ELR (cell line): Measurements from ENCODE around the gene GRID1.
"Not testable (repeated sequence)": the region's sequence is repeated elsewhere in the genome, so short reads cannot be mapped to it uniquely, and the experiment has no call there.

Source experiments
- DNase-seq: peaks from one replicate; pipeline ENCODE4 v3.0.0-alpha.2; 2015; ENCODE audit warnings: low read depth

GRID1 gene

DNA sequence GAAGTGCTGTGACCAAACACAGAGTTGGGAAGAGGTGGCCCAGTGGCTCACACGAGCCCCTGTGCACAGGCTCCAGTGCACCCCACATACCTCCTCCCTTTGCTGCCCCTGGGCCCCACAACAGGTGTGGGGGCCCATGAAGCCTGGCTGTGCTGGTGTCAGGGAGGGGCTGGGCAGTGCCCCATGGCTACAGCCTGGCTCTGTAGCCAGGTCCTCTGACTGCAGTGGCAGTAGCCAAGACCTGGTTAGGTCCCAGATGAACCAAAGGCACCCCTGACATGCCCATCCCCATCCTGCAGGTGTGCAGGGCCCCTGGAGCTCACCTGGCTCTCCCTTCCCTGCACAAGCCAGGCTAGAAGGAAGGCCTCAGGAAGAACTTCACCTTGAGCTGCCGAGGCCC is 176.3 kb downstream of the GRID1 start:
- no peak for DNase-seq

GRCh38 chr10:86189891-86190290 is 176.7 kb downstream of the GRID1 start:
- no peak for DNase-seq

DNA sequence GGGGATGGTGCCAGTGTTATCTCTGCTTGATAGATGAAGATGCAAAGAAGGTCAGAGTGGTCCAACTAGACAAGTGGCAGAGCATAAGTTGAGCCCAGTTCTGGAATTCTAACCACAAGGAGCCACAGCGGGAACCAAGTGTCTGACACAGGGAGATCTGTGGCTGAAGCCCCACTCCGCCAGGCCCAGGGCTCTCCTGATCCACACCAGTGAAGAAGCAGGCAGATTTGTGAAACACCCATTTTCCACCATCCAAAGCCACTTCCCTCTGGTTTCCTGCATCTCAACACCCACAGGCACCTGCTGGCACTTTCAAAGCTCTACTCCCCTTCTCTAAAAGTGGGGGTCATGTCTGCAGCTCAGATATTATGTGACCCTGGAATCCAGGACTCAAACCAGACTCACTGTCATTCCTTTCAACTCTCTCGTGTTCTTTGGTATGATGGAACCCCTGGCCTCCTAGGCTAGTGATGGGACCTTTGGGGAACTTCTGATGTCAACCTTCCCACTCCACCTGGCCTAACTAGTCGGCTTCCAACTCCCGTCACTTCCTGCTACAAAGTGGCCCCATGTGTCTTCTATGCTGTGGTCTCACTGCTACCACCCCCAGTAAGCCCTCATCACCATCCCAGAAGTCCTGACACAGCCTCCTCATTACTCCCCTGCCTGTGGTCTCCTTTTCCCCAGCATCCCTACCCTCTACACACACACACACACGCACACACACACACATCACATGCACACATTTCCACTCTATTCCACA is 177.6 kb downstream of the GRID1 start:
- DNase-seq: no peak

- DNase-seq: no peak
These were observed 178.3 kb downstream of the GRID1 start for GRCh38 chr10:86188326-86188725.

DNA sequence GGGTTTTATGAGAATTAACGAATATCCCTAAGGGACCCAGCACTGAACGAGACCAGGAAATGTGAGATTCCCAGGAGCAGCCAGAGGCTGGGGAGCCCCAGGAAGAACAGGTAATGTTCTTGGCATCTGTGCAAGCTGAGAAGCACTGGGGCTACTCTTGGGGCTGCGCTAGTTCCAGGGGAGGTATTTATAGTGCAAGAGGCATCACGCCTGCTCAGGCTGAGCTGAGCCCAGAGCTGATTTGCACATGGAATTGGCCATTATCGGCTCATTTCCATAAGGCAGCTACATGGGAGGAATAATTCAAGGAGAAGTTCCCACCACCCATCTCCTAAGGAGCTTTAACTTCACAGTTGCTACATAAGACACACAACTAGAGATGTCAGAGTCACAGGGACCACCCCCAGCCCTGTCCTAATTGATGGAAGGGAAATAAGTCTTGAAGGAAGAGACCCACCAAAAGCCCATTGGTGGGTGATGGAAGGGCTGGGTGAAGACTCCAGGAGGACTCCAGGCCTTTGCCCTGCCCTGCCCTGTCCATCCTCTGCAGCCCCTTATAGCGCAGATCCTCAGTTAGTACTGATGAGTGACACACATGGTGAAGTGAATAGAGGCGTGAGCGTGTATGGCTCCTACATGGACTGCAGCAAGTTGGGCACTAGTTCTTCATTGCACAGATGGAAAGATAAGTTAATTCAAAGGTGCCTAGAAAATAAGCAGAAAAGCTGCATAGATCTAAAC is 178.9 kb downstream of the GRID1 start:
- no peak for DNase-seq

DNA sequence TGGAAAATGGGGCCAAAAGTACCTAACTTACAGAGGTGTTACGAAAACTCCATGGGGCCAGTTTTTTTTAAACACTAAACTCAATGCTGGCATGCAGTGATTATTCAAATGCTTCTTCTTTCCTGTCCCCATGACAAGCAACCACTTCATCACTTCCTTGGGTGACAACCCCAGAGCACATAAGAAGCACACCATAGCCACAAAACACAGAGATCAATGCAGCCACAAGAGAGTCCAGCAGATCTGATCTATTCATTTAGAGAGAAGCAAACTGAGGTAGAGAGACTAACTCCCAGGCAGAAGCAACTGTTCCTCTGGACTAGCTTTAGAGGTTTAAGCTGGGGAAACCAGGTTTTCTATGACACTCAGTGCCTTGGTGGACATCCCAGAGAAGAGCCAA is 180.0 kb downstream of the GRID1 start:
- no peak for DNase-seq

GRCh38 chr10:86182595-86182994 is 184.0 kb downstream of the GRID1 start:
- DNase-seq: no peak

- DNase-seq: no peak
These were observed 184.4 kb downstream of the GRID1 start for GRCh38 chr10:86182150-86182549.

- no peak for DNase-seq
These were observed 185.7 kb downstream of the GRID1 start for GRCh38 chr10:86180861-86181260.

GRCh38 chr10:86179961-86180360 is 186.6 kb downstream of the GRID1 start:
- no peak for DNase-seq

- no peak for DNase-seq
These were observed 187.5 kb downstream of the GRID1 start for GRCh38 chr10:86179153-86179524.

GRCh38 chr10:86178401-86179152 is 188.0 kb downstream of the GRID1 start:
- peak; percentile 16 for DNase-seq

DNA sequence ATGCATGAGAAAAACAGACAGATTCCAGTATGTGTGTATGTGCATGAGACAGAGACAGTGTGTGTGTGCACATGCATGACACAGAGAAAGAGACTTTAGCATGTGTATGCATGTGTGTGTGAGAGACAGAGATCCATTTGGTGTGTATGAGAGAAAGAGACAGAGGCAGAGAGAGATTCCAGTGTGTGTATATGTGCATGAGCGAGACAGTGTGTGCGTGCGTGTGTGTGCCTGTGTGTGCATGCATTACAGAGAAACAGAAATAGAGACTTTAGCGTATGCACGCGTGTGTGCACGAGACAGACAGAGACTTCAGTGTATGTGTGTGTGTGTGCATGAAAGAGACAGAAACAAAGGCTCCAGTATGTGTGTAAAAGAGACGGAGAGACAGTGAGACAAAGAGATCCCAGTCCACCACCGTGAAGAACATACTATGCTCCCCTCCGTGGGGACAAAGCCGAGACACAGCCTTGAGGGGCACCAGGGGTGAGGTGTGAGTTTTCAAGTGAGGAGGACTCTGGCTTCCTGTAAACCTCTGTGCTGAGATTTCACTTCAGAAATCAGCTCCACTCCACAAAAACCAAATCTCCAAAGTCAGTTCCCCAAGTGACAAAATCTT is 188.9 kb downstream of the GRID1 start:
- no peak for DNase-seq

DNA sequence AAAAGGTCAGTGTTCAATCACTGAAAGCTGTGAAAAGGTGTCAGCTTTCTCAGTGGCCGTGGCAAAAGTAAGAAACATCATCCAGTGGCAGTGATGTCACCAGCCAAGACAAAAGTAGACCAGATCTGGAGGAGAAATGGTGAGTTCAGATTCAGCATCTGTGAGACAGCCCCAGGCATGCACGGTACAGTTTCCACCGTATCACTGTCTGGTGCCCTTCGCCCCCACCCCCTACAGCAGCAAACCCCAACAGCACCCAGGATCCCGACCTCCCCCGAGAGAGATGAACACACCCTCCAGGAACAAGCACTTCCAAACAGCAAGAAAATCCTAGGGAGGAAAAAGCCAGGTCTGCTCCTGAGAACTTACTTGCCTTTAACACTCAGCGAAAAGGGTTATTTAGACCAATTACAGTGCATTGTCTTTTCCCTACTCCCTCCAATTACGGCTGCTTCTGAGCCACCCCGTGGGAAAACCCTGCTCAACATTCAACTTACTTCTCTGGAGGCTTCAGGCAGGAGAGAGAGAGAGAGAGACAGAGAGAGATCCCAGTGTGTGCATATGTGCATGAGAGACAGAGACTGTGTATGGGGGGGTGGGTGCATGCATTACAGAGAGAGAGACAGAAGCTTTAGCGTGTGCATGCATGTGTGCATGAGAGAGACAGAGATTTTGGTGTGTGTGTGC is 189.6 kb downstream of the GRID1 start:
- no peak for DNase-seq

DNA sequence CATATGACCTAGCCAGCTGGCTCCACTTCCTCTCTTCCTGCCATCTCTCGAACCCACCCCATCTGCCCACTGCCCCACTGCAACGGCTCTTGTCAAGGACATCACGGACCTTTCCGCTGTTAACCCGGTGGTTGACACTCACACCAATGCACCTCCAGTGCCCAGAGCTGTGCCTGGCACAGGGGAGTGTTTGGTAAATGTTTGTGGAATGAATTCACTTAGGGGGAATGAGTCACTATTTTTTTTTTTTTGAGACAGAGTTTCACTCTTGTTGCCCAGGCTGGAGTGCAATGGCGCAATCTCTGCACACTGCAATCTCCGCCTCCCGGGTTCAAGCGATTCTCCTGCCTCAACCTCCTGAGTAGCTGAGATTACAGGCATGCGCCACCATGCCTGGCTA is 191.1 kb downstream of the GRID1 start:
- not testable (repeated sequence) for DNase-seq

- DNase-seq: no peak
These were observed 194.3 kb downstream of the GRID1 start for GRCh38 chr10:86172301-86172700.

DNA sequence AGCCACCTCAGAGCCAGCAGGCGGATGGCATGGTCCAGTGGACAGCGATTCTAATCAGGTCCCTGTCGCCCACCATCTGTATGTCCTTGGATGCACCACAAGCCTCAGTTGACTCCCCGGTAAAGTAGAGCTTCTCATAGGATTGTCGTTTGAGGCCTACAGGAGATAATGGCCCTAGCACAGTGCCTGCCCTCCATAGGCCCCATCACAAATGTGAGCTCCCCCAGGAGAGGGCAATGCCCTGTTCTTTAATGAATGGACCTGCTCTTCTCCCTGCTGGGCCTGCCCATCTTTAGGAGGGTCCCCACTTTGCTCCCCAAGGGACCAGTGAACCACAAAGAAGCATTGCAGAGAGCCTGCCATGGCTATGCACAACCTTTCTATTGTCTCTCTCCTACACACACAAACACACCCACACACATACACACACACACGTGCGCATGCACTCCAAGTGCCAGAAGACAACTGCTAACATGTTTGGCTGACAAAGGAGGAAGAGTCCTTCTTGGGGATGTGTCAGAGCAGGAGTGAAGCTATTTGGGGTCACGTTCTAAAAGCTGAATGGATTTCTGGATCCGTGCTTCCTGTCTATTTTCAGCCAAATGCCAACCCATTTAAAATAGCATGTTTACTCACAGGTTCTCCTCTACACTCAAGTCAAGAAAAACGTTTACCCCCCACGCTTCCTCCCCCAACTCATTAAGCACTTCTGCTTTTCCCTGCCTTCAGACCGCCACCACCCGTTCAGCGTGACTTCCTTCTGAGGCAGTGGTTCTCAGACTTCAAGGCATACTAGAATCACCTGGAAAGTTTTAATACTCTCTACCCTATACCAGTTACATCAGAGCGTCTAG is 196.1 kb downstream of the GRID1 start:
- DNase-seq: no peak

- no peak for DNase-seq
These were observed 196.9 kb downstream of the GRID1 start for GRCh38 chr10:86169506-86170254.

DNA sequence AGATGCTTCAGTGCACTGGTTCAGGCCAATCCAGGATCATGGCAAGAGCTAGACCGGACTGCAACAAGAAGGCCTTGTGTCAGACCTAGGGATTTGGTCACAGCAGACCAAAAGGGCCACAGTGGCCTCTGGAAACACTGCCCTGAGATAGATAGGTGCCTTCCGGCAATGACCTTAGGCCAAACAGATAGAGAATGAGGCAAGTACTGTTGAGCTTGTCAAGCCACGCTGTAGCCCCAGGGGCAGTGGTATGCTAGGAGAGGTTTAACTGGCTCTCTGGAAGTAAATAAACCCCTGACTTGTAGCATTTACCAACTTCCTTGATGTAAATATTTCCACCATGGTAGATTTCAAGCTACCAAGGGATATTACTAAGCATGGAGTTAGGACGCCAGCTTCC is 197.5 kb downstream of the GRID1 start:
- DNase-seq: no peak

- DNase-seq: no peak
These were observed 198.3 kb downstream of the GRID1 start for GRCh38 chr10:86168256-86168655.
